DLD1 (cell line): ENCODE results near the gene IFNLR1.

ENCODE experiments used
- in situ Hi-C: cut with HindIII; loops from 2 replicates; pipeline ENCODE4 v1.10.0; 2017; ENCODE audit warnings: low sequenced_read_pairs

Gene IFNLR1

GRCh38 chr1:24126018-24126671 is 60.9 kb downstream of the IFNLR1 start:
- in situ Hi-C loops, result no loop called here

- in situ Hi-C loops, result no loop called here
Measured at GRCh38 chr1:24125456-24125855, 61.6 kb downstream of the IFNLR1 start.

GRCh38 chr1:24124980-24125379 is 62.1 kb downstream of the IFNLR1 start:
- in situ Hi-C loops, result no loop called here

GRCh38 chr1:24123611-24124010 is 63.5 kb downstream of the IFNLR1 start:
- in situ Hi-C loops, result no loop called here

- in situ Hi-C loops, result no loop called here
Measured at GRCh38 chr1:24122776-24123175, 64.3 kb downstream of the IFNLR1 start.

- in situ Hi-C loops, result no loop called here
Measured at GRCh38 chr1:24121406-24121805, 65.7 kb downstream of the IFNLR1 start.

GRCh38 chr1:24120965-24121364 is 66.1 kb downstream of the IFNLR1 start:
- in situ Hi-C loops, result no loop called here

GRCh38 chr1:24119859-24120756 is 67.0 kb downstream of the IFNLR1 start:
- in situ Hi-C loops, result no loop called here

- in situ Hi-C loops, result no loop called here
Measured at GRCh38 chr1:24119489-24119858, 67.6 kb downstream of the IFNLR1 start.

GRCh38 chr1:24118410-24119242 is 68.5 kb downstream of the IFNLR1 start:
- in situ Hi-C loops, result no loop called here

GRCh38 chr1:24117722-24118409 is 69.2 kb downstream of the IFNLR1 start:
- in situ Hi-C loops, result no loop called here

- in situ Hi-C loops, result no loop called here
Measured at GRCh38 chr1:24117132-24117531, 70.0 kb downstream of the IFNLR1 start.

GRCh38 chr1:24114753-24115152 is 72.3 kb downstream of the IFNLR1 start:
- in situ Hi-C loops, result no loop called here

GRCh38 chr1:24113641-24114033 is 73.5 kb downstream of the IFNLR1 start:
- in situ Hi-C loops, result no loop called here

GRCh38 chr1:24111996-24112779 is 74.9 kb downstream of the IFNLR1 start, which contains the start of gene MYOM3:
MYOM3 (minus strand) TSS chr1:24112135; CDS start chr1:24108636, 3,499 bp downstream.
- in situ Hi-C loops, result no loop called here

- in situ Hi-C loops, result no loop called here
Measured at GRCh38 chr1:24111262-24111995, 75.7 kb downstream of the IFNLR1 start.

- in situ Hi-C loops, result no loop called here
Measured at GRCh38 chr1:24110642-24111261, 76.3 kb downstream of the IFNLR1 start.

GRCh38 chr1:24109686-24110475 is 77.2 kb downstream of the IFNLR1 start:
- in situ Hi-C loops, result loop anchor here (5.0 to 10.0 kb wide), 2 partner anchors 37 to 525 kb away; no protein-coding TSS in a partner anchor
